ENCODE results near the gene MRPL14.

Gene MRPL14

DNA sequence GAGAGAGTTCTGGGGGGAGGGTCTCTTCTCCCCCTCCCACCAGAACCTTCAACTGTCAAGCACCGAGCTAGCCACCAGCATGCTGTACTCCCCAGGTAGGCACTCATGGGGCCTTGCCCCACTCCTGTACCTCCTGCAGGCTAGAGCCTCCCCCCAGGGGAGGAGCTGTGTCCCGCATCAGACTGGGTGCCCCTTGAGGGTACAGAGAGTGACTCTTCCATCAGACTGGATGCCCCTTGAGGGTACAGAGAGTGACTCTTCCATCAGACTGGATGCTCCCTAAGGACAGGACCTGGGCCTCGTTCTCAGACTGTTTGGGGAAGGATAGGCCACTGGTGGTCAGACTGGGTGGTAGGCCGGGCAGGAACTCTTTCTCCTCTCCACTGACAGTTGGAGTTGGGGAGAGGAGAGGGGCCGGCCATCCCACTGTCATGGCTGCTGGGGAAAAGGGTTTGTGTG lies 31.5 kb upstream of the MRPL14 start, which contains the start of gene CAPN11:
CAPN11 (plus strand) TSS at position 51 of the 459 bp plus-strand sequence; CDS start at position 80, 29 bp downstream.
- H4K20me1 ChIP-seq (ENCODE audit: insufficient read depth, low read length), result no peaks in the 10 kb centered on the region
- H3K4me3 ChIP-seq (ENCODE audit: low read length), result no peak within 1 kb of the TSS
- no peaks in the 10 kb centered on the region for H3K4me1 ChIP-seq (ENCODE audit: low read length)
- no peak within 1 kb of the TSS for H2AFZ ChIP-seq (ENCODE audit: low read depth, low read length)
- no peaks in the 10 kb centered on the region for H3K36me3 ChIP-seq (replicated peaks; ENCODE audit: low read depth, low read length)
- no peaks in the 10 kb centered on the region for H3K9me3 ChIP-seq (ENCODE audit: insufficient read depth, low read length)
- H3K79me2 ChIP-seq (ENCODE audit: low read length), result no peaks in the 10 kb centered on the region
- H3K4me2 ChIP-seq (ENCODE audit: low read length), result no peak within 1 kb of the TSS
- H3K27ac ChIP-seq (ENCODE audit: low read length), result no peak within 1 kb of the TSS
- peaks cover 24% of the 10 kb centered on the region for H3K27me3 ChIP-seq (ENCODE audit: low read depth, low read length)
- H3K9ac ChIP-seq (ENCODE audit: low read length), result no peak within 1 kb of the TSS
- TF ChIP-seq, protein P1, sequence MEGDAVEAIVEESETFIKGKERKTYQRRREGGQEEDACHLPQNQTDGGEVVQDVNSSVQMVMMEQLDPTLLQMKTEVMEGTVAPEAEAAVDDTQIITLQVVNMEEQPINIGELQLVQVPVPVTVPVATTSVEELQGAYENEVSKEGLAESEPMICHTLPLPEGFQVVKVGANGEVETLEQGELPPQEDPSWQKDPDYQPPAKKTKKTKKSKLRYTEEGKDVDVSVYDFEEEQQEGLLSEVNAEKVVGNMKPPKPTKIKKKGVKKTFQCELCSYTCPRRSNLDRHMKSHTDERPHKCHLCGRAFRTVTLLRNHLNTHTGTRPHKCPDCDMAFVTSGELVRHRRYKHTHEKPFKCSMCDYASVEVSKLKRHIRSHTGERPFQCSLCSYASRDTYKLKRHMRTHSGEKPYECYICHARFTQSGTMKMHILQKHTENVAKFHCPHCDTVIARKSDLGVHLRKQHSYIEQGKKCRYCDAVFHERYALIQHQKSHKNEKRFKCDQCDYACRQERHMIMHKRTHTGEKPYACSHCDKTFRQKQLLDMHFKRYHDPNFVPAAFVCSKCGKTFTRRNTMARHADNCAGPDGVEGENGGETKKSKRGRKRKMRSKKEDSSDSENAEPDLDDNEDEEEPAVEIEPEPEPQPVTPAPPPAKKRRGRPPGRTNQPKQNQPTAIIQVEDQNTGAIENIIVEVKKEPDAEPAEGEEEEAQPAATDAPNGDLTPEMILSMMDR (IDR thresholded peaks at IDR 0.05; ENCODE audit: low read depth, low read length), result no peak
- TF ChIP-seq EZH2phosphoT487 (IDR thresholded peaks at IDR 0.05; ENCODE audit: low read depth), result no peak

DNA sequence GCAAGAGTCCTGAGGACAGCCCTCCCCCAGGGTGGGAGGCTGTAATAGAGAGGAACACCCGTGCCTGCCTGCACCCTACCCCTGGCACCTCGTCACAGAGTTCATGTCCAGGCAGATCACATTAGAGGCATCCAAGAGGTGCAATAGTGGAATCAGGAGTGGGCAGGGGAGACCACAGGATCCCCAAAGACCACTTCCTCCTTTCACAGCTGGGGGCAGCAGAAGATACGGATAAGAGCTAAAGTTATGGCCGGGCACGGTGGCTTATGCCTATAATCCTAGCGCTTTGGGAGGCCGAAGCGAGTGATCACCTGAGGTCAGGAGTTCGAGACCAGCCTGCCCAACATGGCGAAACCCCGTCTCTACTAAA lies 29.9 kb upstream of the MRPL14 start:
- no peaks in the 10 kb centered on the region for H3K79me2 ChIP-seq (ENCODE audit: low read length)
- no peaks in the 10 kb centered on the region for H3K4me1 ChIP-seq (ENCODE audit: low read length)
- peaks cover 9% of the 10 kb centered on the region for H3K27me3 ChIP-seq (ENCODE audit: low read depth, low read length)
- TF ChIP-seq EZH2phosphoT487 (IDR thresholded peaks at IDR 0.05; ENCODE audit: low read depth), result no peak
- TF ChIP-seq, protein P1 (IDR thresholded peaks at IDR 0.05; ENCODE audit: low read depth, low read length), result no peak
- no peak overlapping the region for H3K4me2 ChIP-seq (ENCODE audit: low read length)
- no peak overlapping the region for H2AFZ ChIP-seq (ENCODE audit: low read depth, low read length)
- no peak overlapping the region for H3K4me3 ChIP-seq (ENCODE audit: low read length)
- no peaks in the 10 kb centered on the region for H3K36me3 ChIP-seq (replicated peaks; ENCODE audit: low read depth, low read length)
- H3K9ac ChIP-seq (ENCODE audit: low read length), result no peak overlapping the region
- H3K9me3 ChIP-seq (ENCODE audit: insufficient read depth, low read length), result no peaks in the 10 kb centered on the region
- no peak overlapping the region for H3K27ac ChIP-seq (ENCODE audit: low read length)
- H4K20me1 ChIP-seq (ENCODE audit: insufficient read depth, low read length), result no peaks in the 10 kb centered on the region

DNA sequence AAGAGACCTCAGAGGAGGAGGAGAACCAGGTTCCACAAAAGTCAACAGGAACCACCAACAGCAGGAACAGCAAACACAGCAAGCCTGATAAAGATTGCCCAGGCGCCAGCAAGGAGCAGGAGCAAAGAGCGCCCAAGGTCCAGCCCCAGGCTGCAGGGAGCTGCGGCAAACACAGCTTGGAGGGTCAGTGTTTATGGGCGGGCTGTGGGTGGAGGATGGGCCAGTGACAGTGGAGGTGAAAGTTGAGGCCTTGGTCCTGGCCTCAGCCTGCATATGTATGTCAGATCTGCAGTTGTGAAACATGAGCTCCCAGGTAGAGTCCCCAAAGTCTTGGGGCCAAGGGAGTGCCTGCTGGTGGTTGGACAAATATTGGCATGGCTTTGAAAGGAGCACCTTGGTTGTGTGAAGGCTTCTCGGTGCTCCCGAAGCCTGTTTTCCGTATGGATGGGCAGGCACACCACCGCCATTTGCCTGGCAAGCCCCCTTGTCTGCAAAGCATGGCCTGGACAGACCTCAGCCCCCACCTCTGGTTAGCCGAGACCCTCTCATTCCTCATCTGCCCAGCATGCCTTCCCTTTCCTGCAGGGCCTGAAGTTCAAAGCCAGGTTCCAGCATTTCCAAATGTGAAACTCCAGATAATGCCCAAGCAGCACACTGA lies 29.4 kb upstream of the MRPL14 start:
- Histone ChIP-seq H2AFZ (ENCODE audit: low read depth, low read length) (no peak overlapping the region), H3K4me1 (ENCODE audit: low read length) (peaks cover 1% of the 10 kb centered on the region), H3K4me2 (ENCODE audit: low read length) (no peak overlapping the region), H4K20me1 (ENCODE audit: insufficient read depth, low read length) (no peaks in the 10 kb centered on the region), H3K9me3 (ENCODE audit: insufficient read depth, low read length) (no peaks in the 10 kb centered on the region), H3K9ac (ENCODE audit: low read length) (no peak overlapping the region), H3K79me2 (ENCODE audit: low read length) (no peaks in the 10 kb centered on the region), H3K36me3 (replicated peaks; ENCODE audit: low read depth, low read length) (no peaks in the 10 kb centered on the region), H3K4me3 (ENCODE audit: low read length) (no peak overlapping the region), H3K27ac (ENCODE audit: low read length) (no peak overlapping the region), H3K27me3 (ENCODE audit: low read depth, low read length) (peaks cover 4% of the 10 kb centered on the region)
- TF ChIP-seq, protein P1 (IDR thresholded peaks at IDR 0.05; ENCODE audit: low read depth, low read length), result no peak
- TF ChIP-seq EZH2phosphoT487 (IDR thresholded peaks at IDR 0.05; ENCODE audit: low read depth), result no peak

DNA sequence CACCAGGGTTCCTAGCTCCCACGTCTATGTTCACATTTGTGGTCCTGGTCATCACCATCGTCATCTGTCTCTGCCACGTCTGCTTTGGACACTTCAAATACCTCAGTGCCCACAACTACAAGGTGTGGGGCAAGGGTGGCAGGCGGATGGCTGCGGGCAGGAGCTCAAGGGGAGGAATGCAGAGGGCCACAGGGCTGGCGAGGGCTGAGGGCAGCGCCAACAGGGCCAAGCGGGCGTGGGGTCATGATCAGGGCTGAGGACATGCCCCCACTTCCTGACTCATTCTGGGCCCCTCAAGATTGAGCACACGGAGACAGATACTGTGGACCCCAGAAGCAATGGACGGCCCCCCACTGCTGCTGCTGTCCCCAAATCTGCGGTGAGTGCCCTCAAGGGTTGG lies 26.8 kb upstream of the MRPL14 start:
- no peaks in the 10 kb centered on the region for H3K79me2 ChIP-seq (ENCODE audit: low read length)
- H3K9ac ChIP-seq (ENCODE audit: low read length), result no peak overlapping the region
- H3K4me1 ChIP-seq (ENCODE audit: low read length), result peaks cover 4% of the 10 kb centered on the region
- H3K9me3 ChIP-seq (ENCODE audit: insufficient read depth, low read length), result no peaks in the 10 kb centered on the region
- peaks cover 3% of the 10 kb centered on the region for H3K36me3 ChIP-seq (replicated peaks; ENCODE audit: low read depth, low read length)
- H4K20me1 ChIP-seq (ENCODE audit: insufficient read depth, low read length), result no peaks in the 10 kb centered on the region; the same call in 1 of the 2 replicates
- H3K4me3 ChIP-seq (ENCODE audit: low read length), result no peak overlapping the region
- H3K4me2 ChIP-seq (ENCODE audit: low read length), result no peak overlapping the region
- no peak overlapping the region for H2AFZ ChIP-seq (ENCODE audit: low read depth, low read length)
- no peak for TF ChIP-seq EZH2phosphoT487 (IDR thresholded peaks at IDR 0.05; ENCODE audit: low read depth)
- TF ChIP-seq, protein P1 (IDR thresholded peaks at IDR 0.05; ENCODE audit: low read depth, low read length), result no peak
- H3K27me3 ChIP-seq (ENCODE audit: low read depth, low read length), result no peaks in the 10 kb centered on the region
- no peak overlapping the region for H3K27ac ChIP-seq (ENCODE audit: low read length)

Data from OCI-LY3 (cell line).